H7 (cell line): ENCODE data around the gene POLR3E. TPM values are rescaled to one million over a fixed set of nuclear protein-coding genes. Genes with fewer than 3 reads are reported as not detected.

Source experiments
- DNase-seq: peaks from one replicate; pipeline ENCODE4 v3.0.0; 2012
- H3K27me3 ChIP-seq: 2 replicates; pipeline ENCODE4 v1.6.0; 2011; ENCODE audit warnings: mild to moderate bottlenecking, low read length; ENCODE audit not compliant: control insufficient read depth, insufficient read depth
- H3K36me3 ChIP-seq: replicated peaks from 2 replicates; pipeline ENCODE4 v1.5.1; 2011; ENCODE audit warnings: low read length; ENCODE audit not compliant: control insufficient read depth, insufficient read depth
- H3K4me3 ChIP-seq: 2 replicates; pipeline ENCODE4 v1.5.1; 2011; ENCODE audit warnings: low read depth, mild to moderate bottlenecking, control low read depth, low read length, moderate library complexity; ENCODE audit not compliant: insufficient read depth
- total RNA-seq: library from RNA; depleted of rRNA; stranded (reverse); fragments of >200 nt; shearing (Covaris generic); gene quantifications from 2 replicates; pipeline ENCODE4 v1.2.3, GENCODE V29; 2014

POLR3E gene
- total RNA-seq, 1 experiment from 2014 or later = 91.5 TPM

DNA sequence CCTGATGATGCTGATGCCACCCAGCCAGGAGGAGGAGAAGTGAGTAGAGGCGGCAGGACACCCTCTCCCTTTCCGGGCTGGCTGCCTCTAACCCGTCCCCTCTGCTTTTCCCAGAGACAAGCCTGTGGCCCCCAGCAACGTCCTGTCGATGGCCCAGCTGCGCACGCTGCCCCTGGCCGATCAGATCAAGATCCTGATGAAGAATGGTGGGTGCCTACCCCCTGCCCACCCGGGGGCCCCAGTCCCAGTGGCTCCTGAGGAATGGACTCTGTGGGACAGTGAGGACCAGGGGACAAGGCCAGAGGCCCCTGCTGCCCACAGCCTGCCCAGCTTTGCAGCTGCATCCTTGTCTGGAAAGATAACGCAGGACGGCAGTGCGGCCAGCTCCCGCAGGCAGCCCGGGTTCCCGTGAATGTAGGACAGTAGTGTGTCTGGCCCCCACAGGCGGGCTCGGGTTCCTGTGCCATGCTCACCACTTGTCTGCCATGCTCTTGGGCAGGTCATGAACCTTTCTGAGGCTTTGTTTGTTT lies 19.9 kb downstream of the POLR3E start:
- Histone ChIP-seq H3K36me3 (peaks cover 38% of the 10 kb centered on the region), H3K27me3 (no peaks in the 10 kb centered on the region), H3K4me3 (no peak overlapping the region)
- DNase-seq = peak; percentile 44

DNA sequence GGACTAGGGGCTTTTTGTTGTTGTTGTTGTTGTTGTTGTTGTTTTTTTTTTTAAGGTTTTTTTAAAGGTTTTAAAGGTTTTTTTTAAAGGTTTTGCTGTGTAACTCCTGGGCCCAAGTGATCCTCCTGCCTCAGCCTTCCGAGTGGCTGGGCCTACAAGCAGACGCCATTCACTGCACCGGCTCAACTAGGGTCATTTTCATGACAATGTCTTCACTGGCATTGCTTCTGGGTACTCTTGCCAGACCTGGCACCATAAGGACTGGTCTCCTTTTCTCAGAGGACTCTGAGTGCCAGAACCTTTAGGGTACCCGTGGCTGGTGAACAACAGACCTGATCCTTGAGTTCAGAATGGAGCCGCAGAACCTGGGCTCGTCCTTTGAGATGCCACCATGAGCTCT lies 20.4 kb downstream of the POLR3E start:
- peaks cover 39% of the 10 kb centered on the region for H3K36me3 ChIP-seq
- no peak overlapping the region for H3K4me3 ChIP-seq
- no peaks in the 10 kb centered on the region for H3K27me3 ChIP-seq
- DNase-seq = no peak

DNA sequence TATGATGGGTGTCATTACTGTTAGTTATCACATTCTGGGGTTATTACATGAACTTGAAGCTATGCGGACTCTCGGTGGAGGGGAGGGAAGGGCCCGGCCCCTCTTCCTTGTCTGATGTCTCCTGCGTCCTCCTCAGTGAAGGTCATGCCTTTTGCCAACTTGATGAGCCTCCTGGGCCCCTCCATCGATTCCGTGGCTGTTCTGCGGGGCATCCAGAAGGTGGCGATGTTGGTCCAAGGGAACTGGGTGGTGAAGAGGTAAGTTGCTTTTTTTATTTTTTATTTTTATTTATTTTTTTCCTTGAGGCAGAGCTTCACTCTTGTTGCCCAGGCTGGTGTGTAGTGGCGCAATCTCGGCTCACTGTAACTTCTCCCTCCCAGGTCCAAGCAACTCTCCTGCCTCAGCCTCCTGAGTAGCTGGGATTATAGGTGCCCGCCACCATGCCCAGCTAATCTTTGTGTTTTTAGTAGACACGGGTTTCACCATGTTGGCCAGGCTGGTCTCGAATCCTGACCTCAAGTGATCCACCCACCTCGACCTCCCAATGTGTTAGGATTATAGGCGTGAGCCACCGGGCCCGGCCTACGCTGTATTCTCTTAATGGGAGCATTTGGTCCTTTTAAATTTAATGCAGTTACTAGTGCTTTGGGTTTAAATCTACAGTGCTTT lies 21.6 kb downstream of the POLR3E start:
- Histone ChIP-seq H3K27me3 (no peaks in the 10 kb centered on the region), H3K4me3 (no peak overlapping the region), H3K36me3 (peaks cover 38% of the 10 kb centered on the region)
- DNase-seq = peak; percentile 85

DNA sequence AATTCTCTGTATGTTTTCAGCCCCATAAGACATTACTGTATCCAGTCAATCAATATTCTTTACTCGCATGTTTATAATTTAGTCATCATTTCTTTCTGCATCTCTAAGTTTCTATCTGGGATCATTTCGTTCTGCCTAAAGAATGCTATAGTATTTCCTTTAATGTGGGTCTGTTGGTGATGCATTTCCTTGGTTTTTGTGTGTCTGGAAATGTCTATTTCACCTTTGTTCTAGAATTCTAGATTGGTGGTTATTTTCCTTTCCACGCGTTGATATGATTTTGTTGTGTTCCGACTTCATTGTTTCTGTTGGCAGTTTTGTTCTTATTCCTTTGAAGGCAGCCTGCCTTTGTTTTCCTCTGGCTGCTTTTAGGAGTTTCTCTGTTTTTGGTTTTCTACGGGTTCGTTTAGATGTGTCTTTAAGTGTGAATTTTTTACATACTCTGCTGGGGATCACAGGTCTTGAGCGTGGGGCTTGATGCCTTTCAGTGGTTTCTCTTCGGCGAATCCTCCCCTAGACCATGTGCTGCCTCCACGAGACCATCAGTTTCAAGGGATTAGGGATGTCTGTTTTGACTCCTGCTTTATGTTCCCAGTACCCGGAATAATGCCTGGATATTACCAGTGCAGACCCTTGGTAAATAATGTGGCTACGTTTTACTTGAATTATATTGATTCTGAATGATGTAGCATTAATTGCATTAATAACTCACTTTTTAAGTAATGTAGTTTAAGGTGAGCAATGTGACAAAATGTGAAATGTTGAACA lies 23.5 kb downstream of the POLR3E start:
- H3K4me3 ChIP-seq = no peak overlapping the region
- peak; percentile 55 for DNase-seq
- H3K36me3 ChIP-seq = peaks cover 43% of the 10 kb centered on the region
- no peaks in the 10 kb centered on the region for H3K27me3 ChIP-seq

DNA sequence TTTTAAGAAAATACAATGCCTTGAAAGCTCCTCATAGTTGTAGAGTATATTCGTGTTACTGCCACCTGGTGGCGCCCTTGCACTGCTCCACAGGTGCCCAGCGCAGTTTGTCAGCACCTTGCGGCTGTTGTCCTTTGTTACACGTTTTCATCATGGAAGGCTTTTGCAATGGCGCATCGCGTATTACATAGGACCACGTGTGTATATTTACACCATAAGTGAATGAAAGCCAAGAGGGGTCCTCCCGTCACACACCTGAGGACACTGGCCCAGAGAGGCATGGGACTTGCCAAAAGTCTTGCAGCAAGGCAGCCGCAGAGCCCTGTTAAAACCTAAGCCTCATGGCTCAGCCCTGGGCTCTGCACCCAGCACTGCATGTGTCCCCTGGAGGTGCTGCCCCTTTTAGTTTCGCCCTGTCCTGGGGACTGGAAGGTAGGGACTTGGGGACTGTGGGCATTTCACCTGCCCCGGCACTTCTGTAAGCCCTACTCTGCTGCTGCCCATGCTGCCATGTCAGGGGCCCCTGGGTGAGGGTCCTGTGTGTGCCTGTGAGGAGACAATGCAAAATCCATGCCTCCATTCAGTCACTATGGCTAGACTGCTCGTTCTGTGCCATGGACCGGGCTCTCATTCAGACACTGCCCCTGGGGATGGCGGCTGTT lies 24.3 kb downstream of the POLR3E start:
- DNase-seq = peak; percentile 90
- no peaks in the 10 kb centered on the region for H3K27me3 ChIP-seq
- no peak overlapping the region for H3K4me3 ChIP-seq
- H3K36me3 ChIP-seq = peaks cover 44% of the 10 kb centered on the region

DNA sequence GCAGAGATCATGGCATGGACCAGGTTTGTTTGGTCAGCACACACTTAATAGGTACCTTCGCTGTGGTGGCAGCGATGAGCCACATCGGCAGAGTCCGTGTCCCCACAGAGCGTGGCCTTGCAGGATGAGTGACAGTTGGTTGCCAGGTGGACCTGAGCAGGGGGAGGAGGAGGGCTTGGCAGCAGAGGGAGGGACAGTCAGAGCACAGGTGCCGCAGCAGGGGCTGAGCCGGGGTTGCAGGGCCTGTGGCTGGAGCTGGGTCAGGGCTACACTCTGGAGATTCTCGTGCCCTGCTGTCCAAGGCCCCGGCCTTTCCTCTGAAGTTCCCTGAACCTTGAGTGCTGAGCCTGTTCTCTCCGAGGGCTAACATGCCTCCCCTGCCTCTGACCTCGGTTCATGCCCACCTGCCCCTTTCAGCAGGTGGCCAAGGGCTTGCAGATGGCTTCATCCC lies 24.8 kb downstream of the POLR3E start:
- no peaks in the 10 kb centered on the region for H3K27me3 ChIP-seq
- peak; percentile 33 for DNase-seq
- H3K4me3 ChIP-seq = no peak overlapping the region
- peaks cover 45% of the 10 kb centered on the region for H3K36me3 ChIP-seq

DNA sequence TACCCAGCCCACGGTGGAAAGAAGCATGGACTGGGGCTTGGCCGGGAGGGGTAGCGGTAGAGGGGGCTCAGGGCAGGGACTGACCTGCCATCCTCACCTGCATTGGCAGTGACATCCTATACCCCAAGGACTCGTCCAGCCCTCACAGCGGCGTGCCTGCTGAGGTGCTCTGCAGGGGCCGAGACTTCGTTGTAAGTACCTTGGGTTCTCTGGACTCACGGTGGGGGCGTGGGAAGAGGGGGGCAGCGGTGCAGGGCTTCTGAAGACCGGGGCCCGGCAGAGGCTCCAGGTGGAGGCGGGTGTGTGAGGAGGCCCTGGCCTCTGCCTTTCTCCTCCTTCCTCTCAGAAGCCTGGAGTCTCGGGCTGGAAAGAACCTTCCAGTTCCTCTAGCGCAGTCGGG lies 25.5 kb downstream of the POLR3E start:
- Histone ChIP-seq H3K27me3 (no peaks in the 10 kb centered on the region), H3K4me3 (no peak overlapping the region), H3K36me3 (peaks cover 43% of the 10 kb centered on the region)
- DNase-seq = peak; percentile 41

DNA sequence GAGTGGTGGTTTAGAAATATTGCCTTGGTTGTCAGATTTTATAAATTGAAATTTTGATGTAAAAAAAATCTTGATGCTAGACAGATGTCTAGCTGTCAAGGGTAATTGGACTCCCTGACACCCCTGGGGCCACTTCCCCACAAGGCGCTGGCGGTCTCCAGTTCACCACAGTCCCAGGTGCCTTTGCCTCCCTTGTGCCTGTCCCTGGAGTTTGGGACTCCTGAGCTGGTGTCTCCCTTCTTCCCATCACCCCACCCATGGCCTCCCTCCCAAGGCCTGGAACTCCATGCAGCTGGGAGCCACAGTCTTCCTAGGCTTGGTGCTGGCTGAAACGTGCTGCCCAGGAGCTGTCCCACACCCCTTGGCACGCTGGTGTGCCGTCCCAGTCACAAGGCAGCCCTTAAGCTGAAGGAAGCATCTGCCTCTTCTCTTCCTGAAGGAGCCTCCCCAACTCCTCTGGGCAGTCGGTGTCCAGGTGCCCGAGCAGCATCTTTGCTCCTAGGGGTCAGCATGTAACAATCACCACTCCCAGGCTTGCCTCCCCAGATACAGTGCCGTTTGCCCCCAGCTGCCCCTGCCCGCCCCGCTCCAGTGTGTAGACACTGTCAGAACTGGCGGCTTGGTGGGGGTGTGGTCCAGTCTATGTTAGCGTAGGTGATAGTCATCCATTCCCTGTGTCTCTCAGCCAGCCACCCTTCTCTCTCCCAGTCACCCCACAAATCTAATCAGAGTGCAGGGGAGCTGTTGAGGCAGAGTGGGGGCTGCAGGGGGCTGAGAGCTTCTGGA lies 26.2 kb downstream of the POLR3E start:
- Histone ChIP-seq H3K36me3 (peaks cover 46% of the 10 kb centered on the region), H3K27me3 (no peaks in the 10 kb centered on the region), H3K4me3 (no peak overlapping the region)
- DNase-seq = peak; percentile 36

DNA sequence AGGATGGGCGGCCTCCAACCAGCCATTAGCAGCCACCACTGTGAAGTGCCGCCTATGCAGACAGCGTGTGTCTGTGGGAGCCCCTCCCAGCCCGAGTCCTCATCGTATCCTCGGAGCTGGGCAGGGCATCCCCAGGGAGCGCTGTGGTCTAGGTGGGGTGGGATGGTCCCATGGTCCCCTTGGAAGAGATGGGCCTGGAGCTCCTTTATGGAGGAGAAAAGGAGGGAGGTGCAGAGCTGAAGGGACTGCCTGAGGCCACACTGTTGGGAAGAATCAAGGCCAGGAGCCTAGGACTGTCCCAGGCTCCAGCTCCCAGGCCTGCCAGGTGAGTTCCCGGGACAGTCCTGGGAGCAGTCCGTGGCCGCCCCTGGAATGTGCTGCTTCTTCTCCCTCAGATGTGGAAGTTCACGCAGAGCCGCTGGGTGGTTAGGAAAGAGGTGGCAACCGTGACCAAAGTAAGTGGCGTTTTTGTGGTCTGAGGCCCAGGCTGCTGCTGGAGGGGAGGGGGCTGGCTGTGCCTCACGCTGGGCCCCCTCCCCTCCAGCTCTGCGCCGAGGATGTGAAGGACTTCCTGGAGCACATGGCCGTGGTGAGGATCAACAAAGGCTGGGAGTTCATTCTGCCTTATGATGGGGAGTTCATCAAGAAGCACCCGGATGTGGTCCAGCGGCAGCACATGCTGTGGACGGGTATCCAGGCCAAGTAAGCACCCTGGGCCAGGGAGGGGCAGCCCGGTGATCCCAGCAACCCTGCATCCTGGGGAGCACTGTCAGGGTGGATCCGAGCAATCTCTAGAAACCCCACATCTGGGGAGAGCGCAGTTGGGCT lies 27.0 kb downstream of the POLR3E start:
- H3K36me3 ChIP-seq = peaks cover 46% of the 10 kb centered on the region
- DNase-seq = no peak
- H3K4me3 ChIP-seq = no peak overlapping the region
- no peaks in the 10 kb centered on the region for H3K27me3 ChIP-seq

DNA sequence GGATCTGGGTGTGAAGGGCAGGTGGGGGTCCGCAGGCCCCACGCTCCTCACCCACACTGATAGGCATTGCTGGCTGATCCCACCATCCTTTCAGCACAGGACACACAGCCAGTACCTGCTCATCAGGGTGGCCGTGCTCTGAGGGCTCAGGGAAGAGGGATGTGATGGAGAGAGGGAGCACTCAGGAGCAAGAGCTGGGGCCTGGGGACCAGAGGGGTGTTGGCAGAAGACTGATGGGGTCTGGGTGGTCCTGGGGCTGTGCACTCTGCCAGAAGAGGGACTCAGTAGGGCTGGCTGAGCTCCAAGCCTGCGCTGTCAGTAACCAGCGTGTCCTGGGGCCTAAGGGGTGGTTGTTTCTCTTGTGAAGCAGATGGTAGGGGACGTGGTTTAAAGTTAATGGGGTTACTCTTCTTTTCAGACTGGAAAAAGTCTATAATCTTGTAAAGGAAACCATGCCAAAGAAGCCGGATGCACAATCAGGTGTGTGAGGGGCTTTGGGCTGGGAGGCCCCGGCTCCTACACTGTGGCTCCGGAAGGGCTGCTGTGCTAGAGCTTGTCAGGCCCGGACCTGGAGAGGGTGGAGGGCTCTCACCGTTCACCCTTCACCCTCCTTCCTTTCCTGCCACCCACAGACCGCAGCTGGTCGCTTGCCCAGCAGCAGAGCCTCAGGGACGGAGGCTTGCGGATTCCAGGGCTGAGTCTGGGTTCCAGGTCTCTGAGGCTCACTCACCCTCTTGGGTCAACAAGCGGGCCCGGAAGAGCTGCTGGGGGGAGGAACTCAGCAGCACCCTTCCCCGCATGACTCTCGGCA lies 27.8 kb downstream of the POLR3E start:
- peaks cover 44% of the 10 kb centered on the region for H3K36me3 ChIP-seq
- DNase-seq = no peak
- H3K27me3 ChIP-seq = no peaks in the 10 kb centered on the region
- no peak overlapping the region for H3K4me3 ChIP-seq

DNA sequence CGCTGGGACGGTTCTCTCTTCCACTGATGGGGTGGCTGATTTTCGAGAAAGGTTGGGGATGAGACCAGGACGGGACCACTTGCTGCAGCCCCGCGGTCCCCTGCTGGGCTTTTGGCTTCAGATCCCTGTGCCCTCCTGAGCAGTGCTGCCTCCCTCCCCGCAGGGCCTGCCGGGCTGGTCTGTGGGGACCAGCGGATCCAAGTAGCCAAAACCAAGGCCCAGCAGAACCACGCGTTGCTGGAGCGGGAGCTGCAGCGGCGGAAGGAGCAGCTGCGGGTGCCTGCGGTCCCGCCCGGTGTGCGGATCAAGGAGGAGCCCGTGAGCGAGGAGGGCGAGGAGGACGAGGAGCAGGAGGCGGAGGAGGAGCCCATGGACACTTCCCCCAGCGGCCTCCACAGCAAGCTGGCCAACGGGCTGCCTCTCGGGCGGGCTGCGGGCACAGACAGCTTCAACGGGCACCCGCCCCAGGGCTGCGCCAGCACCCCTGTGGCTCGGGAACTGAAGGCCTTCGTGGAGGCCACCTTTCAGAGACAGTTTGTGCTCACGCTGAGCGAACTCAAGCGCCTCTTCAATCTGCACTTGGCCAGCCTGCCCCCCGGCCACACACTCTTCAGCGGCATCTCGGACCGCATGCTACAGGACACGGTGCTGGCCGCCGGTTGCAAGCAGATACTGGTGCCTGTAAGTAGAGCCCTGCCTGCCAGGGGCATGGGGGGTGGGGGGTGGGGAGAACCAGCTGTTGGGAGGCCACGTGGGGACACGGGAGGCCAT lies 28.6 kb downstream of the POLR3E start:
- Histone ChIP-seq H3K36me3 (peaks cover 44% of the 10 kb centered on the region), H3K4me3 (no peak overlapping the region), H3K27me3 (no peaks in the 10 kb centered on the region)
- peak; percentile 39 for DNase-seq

DNA sequence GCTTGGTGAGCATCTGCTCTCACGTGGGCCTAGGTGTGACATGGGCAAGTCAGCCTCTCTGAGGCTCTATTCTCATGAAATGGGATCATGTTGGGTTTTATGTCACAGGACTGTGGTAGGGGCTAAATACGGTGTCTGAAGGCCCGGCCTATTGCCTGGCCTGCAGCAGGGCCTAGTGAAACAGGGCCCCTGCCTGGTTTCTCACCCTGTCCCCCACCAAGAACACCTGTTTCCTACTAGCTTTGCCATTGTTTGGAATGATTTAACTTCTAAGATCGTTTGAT lies 29.1 kb downstream of the POLR3E start:
- H3K36me3 ChIP-seq = peaks cover 44% of the 10 kb centered on the region
- DNase-seq = no peak
- H3K4me3 ChIP-seq = no peak overlapping the region
- H3K27me3 ChIP-seq = no peaks in the 10 kb centered on the region
